OCI-LY7 (cell line): ENCODE measurements around the gene C1orf159. TPM values are rescaled to one million over a fixed set of nuclear protein-coding genes. Genes with fewer than 3 reads are reported as not detected.

Source experiments
- BruUV-seq: library from RNA; stranded (reverse); fragments of 400-500 nt; replicated peaks from 2 replicates; lab custom pipeline; 2021; lab: Mats Ljungman, UMichigan
- CTCF ChIA-PET: fragments of 300-600 bp; sonication (Branson Sonifier 250); formaldehyde crosslinking; loops from one replicate; lab custom pipeline; 2022; ENCODE audit warnings: antibody characterized with exemption; ENCODE audit not compliant: unreplicated experiment; lab: Charles Lee
- POLR2A ChIA-PET: fragments of 300-600 bp; sonication (Branson Sonifier 250); formaldehyde crosslinking; loops from one replicate; lab custom pipeline; 2022; ENCODE audit warnings: antibody characterized with exemption; lab: Charles Lee
- DNase-seq: peaks from one replicate; pipeline ENCODE4 v3.0.0-alpha.2; 2015; ENCODE audit warnings: low spot score
- H2AFZ ChIP-seq: fragments of 200-600 bp; sonication (generic), shearing (Covaris generic); 2 replicates; pipeline ENCODE4 v1.6.1; 2014; ENCODE audit warnings: mild to moderate bottlenecking, antibody characterized with exemption, low read length, moderate library complexity
- H3K27ac ChIP-seq: fragments of 200-600 bp; sonication (generic); 2 replicates; pipeline ENCODE4 v1.5.1; 2014; ENCODE audit warnings: mixed run types, low read depth, mild to moderate bottlenecking, moderate library complexity, low read length, inconsistent platforms; ENCODE audit not compliant: poor library complexity, severe bottlenecking
- H3K36me3 ChIP-seq: fragments of 200-600 bp; sonication (generic); 2 replicates; pipeline ENCODE4 v1.6.1; 2014; ENCODE audit warnings: mild to moderate bottlenecking, antibody characterized with exemption, low read length, moderate library complexity, mixed read lengths; ENCODE audit not compliant: insufficient read depth
- H3K4me1 ChIP-seq: fragments of 200-600 bp; sonication (generic); 2 replicates; pipeline ENCODE4 v1.5.1; 2014; ENCODE audit warnings: mild to moderate bottlenecking, low read length; ENCODE audit not compliant: insufficient read depth, poor library complexity, severe bottlenecking
- H3K4me2 ChIP-seq: fragments of 200-600 bp; sonication (generic); 2 replicates; pipeline ENCODE4 v1.6.1; 2014; ENCODE audit warnings: mild to moderate bottlenecking, low read length
- H3K4me3 ChIP-seq: fragments of 200-600 bp; sonication (generic); 2 replicates; pipeline ENCODE4 v1.5.1; 2014; ENCODE audit warnings: mild to moderate bottlenecking, low read depth, low read length; ENCODE audit not compliant: poor library complexity, severe bottlenecking
- H3K79me2 ChIP-seq: fragments of 200-600 bp; sonication (generic); 2 replicates; pipeline ENCODE4 v1.6.1; 2016; ENCODE audit warnings: low read depth, mild to moderate bottlenecking, low read length, moderate library complexity, mixed read lengths; ENCODE audit not compliant: insufficient read depth
- H3K9me2 ChIP-seq: fragments of 200-600 bp; sonication (generic); 2 replicates; pipeline ENCODE4 v1.6.1; 2016; ENCODE audit warnings: mild to moderate bottlenecking, low read length, mixed read lengths; ENCODE audit not compliant: insufficient read depth
- H3K9me3 ChIP-seq: fragments of 200-600 bp; sonication (generic); 2 replicates; pipeline ENCODE4 v1.6.1; 2014; ENCODE audit warnings: mild to moderate bottlenecking, mixed run types, low read length, mixed read lengths
- H4K20me1 ChIP-seq: fragments of 200-600 bp; sonication (generic); 2 replicates; pipeline ENCODE4 v1.6.1; 2014; ENCODE audit warnings: mild to moderate bottlenecking, antibody characterized with exemption, low read length, moderate library complexity, mixed read lengths; ENCODE audit not compliant: insufficient read depth
- CTCF ChIP-seq: fragments of 200-600 bp; sonication (generic); conservative IDR thresholded peaks from 2 replicates; pipeline ENCODE4 v1.5.1; 2014; ENCODE audit warnings: mild to moderate bottlenecking, antibody characterized with exemption, low read length, moderate library complexity, mixed read lengths
- EZH2phosphoT487 ChIP-seq: fragments of 200-600 bp; sonication (generic); IDR thresholded peaks from 2 replicates; pipeline ENCODE4 v1.6.1; 2018; ENCODE audit warnings: low read depth, borderline replicate concordance, mild to moderate bottlenecking, mixed run types, antibody characterized with exemption, low read length, moderate library complexity, mixed read lengths
- intact Hi-C: fragments of 100-400 bp; cut with micrococcal nuclease; formaldehyde crosslinking; loops from one replicate; pipeline ENCODE4 v1.10.0; 2022; ENCODE audit not compliant: unreplicated experiment
- total RNA-seq, 2 experiments: library from RNA; depleted of rRNA in 1 of 2; stranded (reverse); fragments of >200 nt in 1 of 2; shearing (Covaris generic) in 1 of 2; gene quantifications; 2 replicates each; pipeline ENCODE4 v1.2.3, GENCODE V29; 2014 to 2022

Gene C1orf159
- total RNA-seq, 2 experiments from 2014 or later: 24.5 to 27.6 TPM

GRCh38 chr1:1062348-1063163, 53.3 kb downstream of the C1orf159 start:
- H3K27ac ChIP-seq: no peak overlapping the region
- no peaks in the 10 kb centered on the region for H3K9me2 ChIP-seq
- POLR2A ChIA-PET: no interaction called here
- no peak overlapping the region for H3K4me2 ChIP-seq
- no peaks in the 10 kb centered on the region for H4K20me1 ChIP-seq
- H3K4me1 ChIP-seq: peaks cover 12% of the 10 kb centered on the region
- CTCF ChIA-PET: interaction anchor here (0.6 to 0.7 kb wide), 2 partner anchors 55 to 338 kb away, joined by 3 read pairs; no protein-coding TSS in a partner anchor
- no peak overlapping the region for H3K4me3 ChIP-seq
- no peaks in the 10 kb centered on the region for H3K9me3 ChIP-seq
- H3K79me2 ChIP-seq: no peaks in the 10 kb centered on the region
- TF ChIP-seq EZH2phosphoT487: no peak
- no peak for TF ChIP-seq CTCF
- H2AFZ ChIP-seq: no peak overlapping the region
- BruUV-seq: no TSS peak
- DNase-seq: no peak
- intact Hi-C loops: loop anchor here (1.0 to 5.0 kb wide), 2 partner anchors 45 to 78 kb away; no protein-coding TSS in a partner anchor
- no peaks in the 10 kb centered on the region for H3K36me3 ChIP-seq

- ChIA-PET POLR2A (no interaction called here), CTCF (no interaction called here)
These were observed 54.1 kb downstream of the C1orf159 start for GRCh38 chr1:1061682-1062345.

More at GRCh38 chr1:1061682-1062345, 54.1 kb downstream of the C1orf159 start:
- H3K36me3 ChIP-seq: no peaks in the 10 kb centered on the region
- DNase-seq: no peak
- no peaks in the 10 kb centered on the region for H3K9me2 ChIP-seq
- H3K9me3 ChIP-seq: no peaks in the 10 kb centered on the region
- H3K4me2 ChIP-seq: no peak overlapping the region
- H2AFZ ChIP-seq: no peak overlapping the region
- intact Hi-C loops: loop anchor here (5.0 kb wide), 1 partner anchor 45 kb away; no protein-coding TSS in a partner anchor
- H3K4me1 ChIP-seq: peaks cover 12% of the 10 kb centered on the region
- no TSS peak for BruUV-seq
- TF ChIP-seq EZH2phosphoT487 (no peak), CTCF (no peak)
- no peak overlapping the region for H3K27ac ChIP-seq
- H3K4me3 ChIP-seq: no peak overlapping the region
- no peaks in the 10 kb centered on the region for H3K79me2 ChIP-seq
- no peaks in the 10 kb centered on the region for H4K20me1 ChIP-seq
